NOMO-1 treated with DMSO at 0.1 percent for 48 hours (cell line): ENCODE results near the gene SCAP.

ENCODE experiments used
- DNase-seq: peaks from one replicate; lab custom pipeline; 2025; ENCODE audit not compliant: unreplicated experiment; lab: John Stamatoyannopoulos, UW

The SCAP gene

GRCh38 chr3:47414666-47415587, 60.8 kb downstream of the SCAP start:
- no peak for DNase-seq

DNA sequence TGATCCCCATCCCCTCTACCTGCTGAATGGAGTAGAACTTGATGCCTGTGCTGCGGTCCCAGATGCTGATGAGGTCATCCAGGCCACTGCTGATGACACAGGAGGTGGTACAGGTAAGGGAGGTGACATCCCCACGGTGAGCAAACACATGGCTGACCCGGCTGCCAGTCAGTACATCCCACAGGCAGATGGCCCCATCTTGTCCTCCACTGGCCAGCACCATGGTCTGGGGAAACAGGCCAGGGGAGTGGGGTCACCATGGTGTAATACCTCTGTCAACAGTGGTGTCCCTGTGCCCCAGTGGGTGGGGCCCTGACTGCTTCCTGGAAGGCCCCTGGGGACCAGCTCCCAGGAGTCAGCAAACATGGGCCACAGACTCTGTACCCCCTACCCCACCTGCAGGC, 61.6 kb downstream of the SCAP start:
- no peak for DNase-seq

DNA sequence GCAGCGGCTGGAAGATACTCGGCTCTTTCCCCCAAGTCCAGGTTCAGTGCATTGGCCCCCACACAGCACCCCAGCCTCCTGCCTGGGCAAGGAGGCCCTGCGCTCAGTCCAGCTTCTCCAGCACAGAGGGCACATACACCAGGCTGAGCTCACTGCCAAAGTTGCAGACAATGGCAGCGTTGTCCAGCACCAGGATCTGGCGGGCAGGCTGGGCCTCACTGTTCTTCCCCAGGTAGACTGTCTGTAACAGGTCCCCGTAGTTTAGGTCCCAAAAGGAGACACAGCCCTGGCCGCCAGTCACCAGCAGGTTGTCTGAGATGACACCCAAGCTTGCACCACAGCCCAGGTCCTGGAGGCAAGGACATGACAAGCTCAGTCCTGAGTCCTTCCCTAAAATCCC, 62.0 kb downstream of the SCAP start:
- DNase-seq: no peak

DNA sequence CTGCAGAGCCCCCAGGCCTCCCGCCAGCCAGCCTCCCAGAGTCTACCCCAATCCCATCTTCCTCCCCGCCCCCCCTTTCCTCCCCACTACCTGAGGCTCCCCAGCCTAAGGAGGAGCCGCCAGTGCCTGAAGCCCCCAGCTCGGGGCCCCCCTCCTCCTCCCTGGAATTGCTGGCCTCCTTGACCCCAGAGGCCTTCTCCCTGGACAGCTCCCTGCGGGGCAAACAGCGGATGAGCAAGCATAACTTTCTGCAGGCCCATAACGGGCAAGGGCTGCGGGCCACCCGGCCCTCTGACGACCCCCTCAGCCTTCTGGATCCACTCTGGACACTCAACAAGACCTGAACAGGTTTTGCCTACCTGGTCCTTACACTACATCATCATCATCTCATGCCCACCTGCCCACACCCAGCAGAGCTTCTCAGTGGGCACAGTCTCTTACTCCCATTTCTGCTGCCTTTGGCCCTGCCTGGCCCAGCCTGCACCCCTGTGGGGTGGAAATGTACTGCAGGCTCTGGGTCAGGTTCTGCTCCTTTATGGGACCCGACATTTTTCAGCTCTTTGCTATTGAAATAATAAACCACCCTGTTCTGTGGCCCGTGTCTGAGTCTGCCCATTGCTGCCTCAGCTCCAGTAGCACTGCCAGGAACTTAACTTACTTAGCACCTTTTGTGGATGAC, 62.8 kb downstream of the SCAP start:
- no peak for DNase-seq

- DNase-seq: no peak
Observed at GRCh38 chr3:47412453-47412756, 63.3 kb downstream of the SCAP start.

DNA sequence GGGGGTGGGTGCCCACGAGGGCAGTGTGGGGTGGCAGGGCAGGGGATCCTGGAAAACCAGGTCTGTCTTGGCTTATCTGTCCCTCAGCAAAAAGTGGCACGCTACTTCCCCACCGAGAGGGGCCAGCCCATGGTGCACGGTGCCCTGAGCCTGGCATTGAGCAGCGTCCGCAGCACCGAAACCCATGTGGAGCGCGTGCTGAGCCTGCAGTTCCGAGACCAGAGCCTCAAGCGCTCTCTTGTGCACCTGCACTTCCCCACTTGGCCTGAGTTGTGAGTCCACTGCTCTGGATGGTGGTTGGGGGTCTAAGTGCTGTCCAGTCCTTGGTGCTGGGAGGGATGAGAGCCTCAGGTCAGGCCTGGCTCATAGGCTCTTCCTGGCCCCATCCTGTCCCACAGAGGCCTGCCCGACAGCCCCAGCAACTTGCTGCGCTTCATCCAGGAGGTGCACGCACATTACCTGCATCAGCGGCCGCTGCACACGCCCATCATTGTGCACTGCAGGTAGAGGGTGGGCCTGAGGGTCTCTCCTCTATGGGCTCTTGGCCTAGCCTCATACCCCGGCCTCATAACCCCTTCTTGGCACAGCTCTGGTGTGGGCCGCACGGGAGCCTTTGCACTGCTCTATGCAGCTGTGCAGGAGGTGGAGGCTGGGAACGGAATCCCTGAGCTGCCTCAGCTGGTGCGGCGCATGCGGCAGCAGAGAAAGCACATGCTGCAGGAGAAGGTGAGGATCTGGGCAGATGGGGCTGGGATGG, 63.9 kb downstream of the SCAP start:
- DNase-seq: no peak

DNA sequence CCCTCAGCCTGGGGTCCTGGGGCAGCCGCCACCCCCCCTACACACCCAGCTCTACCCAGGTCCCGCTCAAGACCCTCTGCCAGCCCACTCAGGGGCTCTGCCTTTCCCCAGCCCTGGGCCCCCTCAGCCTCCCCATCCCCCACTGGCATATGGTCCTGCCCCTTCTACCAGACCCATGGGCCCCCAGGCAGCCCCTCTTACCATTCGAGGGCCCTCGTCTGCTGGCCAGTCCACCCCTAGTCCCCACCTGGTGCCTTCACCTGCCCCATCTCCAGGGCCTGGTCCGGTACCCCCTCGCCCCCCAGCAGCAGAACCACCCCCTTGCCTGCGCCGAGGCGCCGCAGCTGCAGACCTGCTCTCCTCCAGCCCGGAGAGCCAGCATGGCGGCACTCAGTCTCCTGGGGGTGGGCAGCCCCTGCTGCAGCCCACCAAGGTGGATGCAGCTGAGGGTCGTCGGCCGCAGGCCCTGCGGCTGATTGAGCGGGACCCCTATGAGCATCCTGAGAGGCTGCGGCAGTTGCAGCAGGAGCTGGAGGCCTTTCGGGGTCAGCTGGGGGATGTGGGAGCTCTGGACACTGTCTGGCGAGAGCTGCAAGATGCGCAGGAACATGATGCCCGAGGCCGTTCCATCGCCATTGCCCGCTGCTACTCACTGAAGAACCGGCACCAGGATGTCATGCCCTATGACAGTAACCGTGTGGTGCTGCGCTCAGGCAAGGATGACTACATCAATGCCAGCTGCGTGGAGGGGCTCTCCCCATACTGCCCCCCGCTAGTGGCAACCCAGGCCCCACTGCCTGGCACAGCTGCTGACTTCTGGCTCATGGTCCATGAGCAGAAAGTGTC, 64.7 kb downstream of the SCAP start:
- no peak for DNase-seq

DNA sequence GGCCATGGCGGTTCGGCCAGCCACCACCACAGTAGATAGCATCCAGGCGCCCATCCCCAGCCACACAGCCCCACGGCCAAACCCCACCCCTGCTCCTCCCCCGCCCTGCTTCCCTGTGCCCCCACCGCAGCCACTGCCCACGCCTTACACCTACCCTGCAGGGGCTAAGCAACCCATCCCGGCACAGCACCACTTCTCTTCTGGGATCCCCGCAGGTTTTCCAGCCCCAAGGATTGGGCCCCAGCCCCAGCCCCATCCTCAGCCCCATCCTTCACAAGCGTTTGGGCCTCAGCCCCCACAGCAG, 65.4 kb downstream of the SCAP start:
- no peak for DNase-seq

DNA sequence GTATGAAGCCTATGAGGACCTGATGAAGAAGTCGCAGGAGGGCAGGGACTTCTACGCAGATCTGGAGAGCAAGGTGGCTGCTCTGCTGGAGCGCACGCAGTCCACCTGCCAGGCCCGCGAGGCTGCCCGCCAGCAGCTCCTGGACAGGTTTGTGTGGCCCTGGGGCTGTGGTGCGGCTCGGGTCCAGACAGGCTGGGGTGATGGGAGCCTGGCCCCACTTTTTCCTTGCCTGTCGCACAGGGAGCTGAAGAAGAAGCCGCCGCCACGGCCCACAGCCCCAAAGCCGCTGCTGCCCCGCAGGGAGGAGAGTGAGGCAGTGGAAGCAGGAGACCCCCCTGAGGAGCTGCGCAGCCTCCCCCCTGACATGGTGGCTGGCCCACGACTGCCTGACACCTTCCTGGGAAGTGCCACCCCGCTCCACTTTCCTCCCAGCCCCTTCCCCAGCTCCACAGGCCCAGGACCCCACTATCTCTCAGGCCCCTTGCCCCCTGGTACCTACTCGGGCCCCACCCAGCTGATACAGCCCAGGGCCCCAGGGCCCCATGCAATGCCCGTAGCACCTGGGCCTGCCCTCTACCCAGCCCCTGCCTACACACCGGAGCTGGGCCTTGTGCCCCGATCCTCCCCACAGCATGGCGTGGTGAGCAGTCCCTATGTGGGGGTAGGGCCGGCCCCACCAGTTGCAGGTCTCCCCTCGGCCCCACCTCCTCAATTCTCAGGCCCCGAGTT, 65.9 kb downstream of the SCAP start:
- no peak for DNase-seq

DNA sequence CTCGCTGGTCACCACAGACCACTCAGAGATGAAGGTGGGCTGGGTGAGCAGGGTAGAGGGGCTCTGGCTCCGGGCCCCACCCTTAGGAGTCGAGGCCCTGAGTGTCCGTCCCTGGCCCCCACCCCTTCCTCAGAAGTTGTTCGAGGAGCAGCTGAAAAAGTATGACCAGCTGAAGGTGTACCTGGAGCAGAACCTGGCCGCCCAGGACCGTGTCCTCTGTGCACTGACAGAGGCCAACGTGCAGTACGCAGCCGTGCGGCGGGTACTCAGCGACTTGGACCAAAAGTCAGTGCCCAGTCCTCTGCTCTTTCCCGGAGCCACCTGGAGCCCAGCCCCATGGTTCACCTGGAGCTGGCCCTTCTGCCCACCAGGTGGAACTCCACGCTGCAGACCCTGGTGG, 66.5 kb downstream of the SCAP start:
- DNase-seq: no peak

GRCh38 chr3:47408839-47409229, 66.9 kb downstream of the SCAP start:
- no peak for DNase-seq

DNA sequence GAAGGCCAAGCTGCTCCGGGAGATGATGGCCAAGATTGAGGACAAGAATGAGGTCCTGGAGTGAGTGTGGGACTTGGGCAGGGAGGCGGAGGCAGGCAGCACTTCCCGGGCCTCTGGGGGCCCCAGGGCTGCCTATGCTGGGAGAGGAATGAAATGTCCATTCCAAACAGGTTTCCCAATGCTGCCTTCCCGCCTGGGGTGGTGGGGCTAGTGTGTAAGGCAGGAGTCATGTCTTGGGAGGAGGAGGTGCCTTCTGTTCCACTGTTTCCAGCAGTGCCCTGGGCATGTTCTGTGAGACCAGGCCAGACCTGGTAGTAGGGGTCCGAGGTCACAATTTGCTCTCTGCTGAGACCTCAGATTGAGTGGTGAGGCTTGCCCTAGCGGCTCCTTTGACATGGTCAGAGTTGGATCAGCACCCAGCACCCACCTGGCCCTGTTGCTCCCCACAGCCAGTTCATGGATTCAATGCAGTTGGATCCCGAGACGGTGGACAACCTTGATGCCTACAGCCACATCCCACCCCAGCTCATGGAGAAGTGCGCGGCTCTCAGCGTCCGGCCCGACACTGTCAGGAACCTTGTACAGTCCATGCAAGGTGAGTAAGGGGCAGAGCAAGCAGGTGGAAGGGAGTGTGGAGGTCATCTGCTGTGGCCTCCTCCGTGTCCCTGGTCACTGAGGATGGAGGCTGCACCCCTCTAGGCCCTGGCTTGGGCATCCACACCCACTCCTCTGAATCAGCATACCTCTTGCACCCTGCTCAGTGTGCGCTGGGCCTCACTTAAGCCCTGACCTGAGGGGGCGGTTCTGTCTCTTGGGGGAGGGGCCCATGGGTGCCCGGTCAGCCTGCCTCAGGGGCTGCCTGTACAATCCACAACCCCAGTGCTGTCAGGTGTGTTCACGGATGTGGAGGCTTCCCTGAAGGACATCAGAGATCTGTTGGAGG, 67.6 kb downstream of the SCAP start:
- DNase-seq: no peak

DNA sequence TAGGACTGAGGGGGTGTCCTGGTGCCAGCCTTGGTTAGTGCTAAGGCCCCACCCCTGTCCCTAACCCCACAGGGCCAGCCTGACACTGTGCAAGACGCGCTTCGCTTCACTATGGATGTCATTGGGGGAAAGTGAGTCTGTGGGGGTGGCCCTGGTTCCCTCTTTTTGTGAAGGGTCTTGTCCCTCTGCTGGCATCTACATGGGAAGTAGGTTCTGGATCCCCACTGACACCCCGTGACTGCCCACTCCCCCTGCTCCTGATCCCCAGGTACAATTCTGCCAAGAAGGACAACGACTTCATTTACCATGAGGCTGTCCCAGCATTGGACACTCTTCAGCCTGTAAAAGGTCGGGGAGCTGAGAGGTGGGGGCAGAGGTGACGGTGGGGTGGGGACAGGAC, 68.5 kb downstream of the SCAP start:
- no peak for DNase-seq

DNA sequence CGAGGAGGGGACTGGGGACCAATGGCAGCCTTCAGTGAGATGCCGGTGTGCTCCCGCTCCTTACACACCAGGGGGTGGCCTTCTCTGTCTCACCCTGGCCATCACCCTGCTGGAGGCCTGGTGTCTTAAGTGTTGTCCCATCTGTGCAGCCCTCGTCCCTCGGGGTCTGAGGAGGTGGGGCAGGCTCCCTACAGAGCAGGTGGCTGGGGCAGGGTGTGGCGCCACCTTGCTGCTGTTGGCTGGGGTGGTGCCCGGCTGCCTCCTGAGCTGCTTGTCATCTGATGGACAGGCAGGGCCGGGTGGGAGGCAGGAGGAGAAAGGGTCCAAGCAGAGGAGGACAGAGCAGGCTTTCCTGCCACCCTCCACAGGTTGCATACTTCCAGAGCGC, 69.0 kb downstream of the SCAP start:
- no peak for DNase-seq

GRCh38 chr3:47405820-47406761, 69.7 kb downstream of the SCAP start:
- peak; percentile 2 for DNase-seq

GRCh38 chr3:47404955-47405790, 70.6 kb downstream of the SCAP start:
- DNase-seq: no peak

DNA sequence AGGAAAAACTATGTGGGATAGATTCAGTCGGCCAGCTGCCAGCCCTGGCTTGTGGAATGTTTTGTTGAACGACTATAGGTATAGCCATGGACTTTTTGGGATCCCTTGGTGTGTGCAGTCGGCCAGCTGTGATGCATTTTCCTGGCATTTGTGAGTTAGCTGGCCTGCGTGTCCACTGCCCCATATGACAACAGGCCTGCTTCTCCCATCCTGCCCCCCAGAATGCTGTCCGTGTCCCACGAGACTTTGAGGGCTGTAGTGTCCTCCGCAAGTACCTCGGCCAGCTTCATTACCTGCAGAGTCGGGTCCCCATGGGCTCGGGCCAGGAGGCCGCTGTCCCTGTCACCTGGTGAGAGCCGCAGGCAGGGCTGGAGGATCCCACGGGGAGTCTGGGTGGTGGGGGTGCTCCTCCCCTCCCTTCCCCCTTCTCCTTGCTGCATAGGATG, 71.3 kb downstream of the SCAP start:
- no peak for DNase-seq
